B cell (primary cell): ENCODE results near the gene ZNF14.
"Not testable (repeated sequence)": the region's sequence is repeated elsewhere in the genome, so short reads cannot be mapped to it uniquely, and the experiment has no call there.

Source experiments
- EZH2 ChIP-seq: IDR thresholded peaks from 2 replicates; pipeline ENCODE4 v1.6.1; 2012; ENCODE audit warnings: borderline replicate concordance, low read depth, mild to moderate bottlenecking, moderate library complexity, low read length; ENCODE audit not compliant: insufficient read depth, poor library complexity, severe bottlenecking
- TF ChIP-seq, protein P1 (sequence below): fragments of 200-600 bp; IDR thresholded peaks from one replicate; pipeline ENCODE4 v1.8.0; 2022; ENCODE audit warnings: antibody characterized with exemption, mild to moderate bottlenecking

DNA sequence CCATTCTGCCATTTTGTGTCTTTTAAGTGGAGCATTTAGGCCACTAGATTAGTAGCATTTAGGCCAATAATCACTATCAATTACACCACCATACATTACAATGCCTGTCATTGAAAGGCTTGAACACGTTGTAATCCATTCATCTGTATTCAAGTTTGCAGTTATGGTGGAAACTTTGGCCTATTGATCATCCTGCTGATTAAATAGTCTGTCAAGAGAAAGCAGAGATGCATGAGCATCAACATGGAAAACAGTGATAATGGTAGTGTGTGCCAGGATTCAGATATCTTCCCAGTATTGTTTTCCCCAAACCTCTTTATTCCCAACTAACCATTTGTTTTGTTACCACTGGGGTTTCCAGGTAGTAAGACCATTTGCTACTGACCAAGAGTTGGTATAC lies 32.4 kb downstream of the ZNF14 start:
- not testable (repeated sequence) for TF ChIP-seq EZH2
- TF ChIP-seq, protein P1, sequence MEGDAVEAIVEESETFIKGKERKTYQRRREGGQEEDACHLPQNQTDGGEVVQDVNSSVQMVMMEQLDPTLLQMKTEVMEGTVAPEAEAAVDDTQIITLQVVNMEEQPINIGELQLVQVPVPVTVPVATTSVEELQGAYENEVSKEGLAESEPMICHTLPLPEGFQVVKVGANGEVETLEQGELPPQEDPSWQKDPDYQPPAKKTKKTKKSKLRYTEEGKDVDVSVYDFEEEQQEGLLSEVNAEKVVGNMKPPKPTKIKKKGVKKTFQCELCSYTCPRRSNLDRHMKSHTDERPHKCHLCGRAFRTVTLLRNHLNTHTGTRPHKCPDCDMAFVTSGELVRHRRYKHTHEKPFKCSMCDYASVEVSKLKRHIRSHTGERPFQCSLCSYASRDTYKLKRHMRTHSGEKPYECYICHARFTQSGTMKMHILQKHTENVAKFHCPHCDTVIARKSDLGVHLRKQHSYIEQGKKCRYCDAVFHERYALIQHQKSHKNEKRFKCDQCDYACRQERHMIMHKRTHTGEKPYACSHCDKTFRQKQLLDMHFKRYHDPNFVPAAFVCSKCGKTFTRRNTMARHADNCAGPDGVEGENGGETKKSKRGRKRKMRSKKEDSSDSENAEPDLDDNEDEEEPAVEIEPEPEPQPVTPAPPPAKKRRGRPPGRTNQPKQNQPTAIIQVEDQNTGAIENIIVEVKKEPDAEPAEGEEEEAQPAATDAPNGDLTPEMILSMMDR: not testable (repeated sequence)
